Pancreas (tissue), 10 donors: Measurements from ENCODE around the gene KIF21B. TPM values are rescaled to one million over a fixed set of nuclear protein-coding genes. Genes with fewer than 3 reads are reported as not detected.
A peak's percentile ranks its signal among the peaks of the same experiment; 100 is the strongest.

Experiments used
- ATAC-seq, 4 donors: fragments of 200-7000 bp; cut with Tn5 transposase; one replicate each; pipeline versions ENCODE4 v1.8.0 to v1.9.1; 2020; ENCODE audit warnings: mild to moderate bottlenecking in 4 of 4, moderate library complexity in 4 of 4
- DNase-seq, 6 donors: peaks; one replicate each; pipeline ENCODE4 v3.0.0-alpha.2; 2020
- FAIRE-seq: peaks from 2 replicates; lab custom pipeline; 2012; peaks lifted over from hg19 to GRCh38; lab: Jason Lieb, UNC
- H3K27ac ChIP-seq, 4 donors: fragments of 200-600 bp; sonication (generic); 1 replicate in 3 of 4; 2 replicates in 1 of 4; pipeline versions ENCODE4 v1.5.0 to v1.8.0; 2020
- H3K27me3 ChIP-seq, 4 donors: fragments of 200-600 bp; one replicate each; pipeline ENCODE4 v1.8.0; 2021
- H3K36me3 ChIP-seq, 3 donors: fragments of 200-600 bp; sonication (generic) in 1 of 3; one replicate each; pipeline versions ENCODE4 v1.5.0 to v1.8.0; 2020 to 2021
- H3K4me1 ChIP-seq, 3 donors: fragments of 200-600 bp; one replicate each; pipeline ENCODE4 v1.8.0; 2021
- H3K4me3 ChIP-seq, 4 donors: fragments of 200-600 bp; sonication (generic) in 2 of 4; one replicate each; pipeline versions ENCODE4 v1.5.0 to v1.8.0; 2020 to 2021
- H3K9me3 ChIP-seq, 4 donors: fragments of 200-600 bp; one replicate each; pipeline ENCODE4 v1.8.0; 2021
- CTCF ChIP-seq, 4 donors: fragments of 200-600 bp; sonication (generic) in 3 of 4; IDR thresholded peaks; one replicate each; pipeline versions ENCODE4 v1.5.0 to v1.8.0; 2021; ENCODE audit warnings: antibody characterized with exemption in 4 of 4
- WGBS, 2 donors: extraction: QIAGEN DNeasy Blood & Tissue Kit; methylation state at CpG; one replicate each; pipeline ENCODE4 v1.1.7; 2013; 5-methylcytosine and 5-hydroxymethylcytosine counted together
- intact Hi-C, 3 donors: fragments of 100-400 bp; cut with DNase I; formaldehyde crosslinking; loops; one replicate each; pipeline versions ENCODE4 v1.11.1 to v1.14.2; 2022
- polyA plus RNA-seq, 2 donors: library from polyadenylated mRNA; stranded (reverse); fragments of 200-250 nt; gene quantifications; one replicate each; pipeline ENCODE4 v1.2.3, GENCODE V29; 2013
- total RNA-seq, 6 donors: library from RNA; stranded (reverse); fragmentation: NEBNext Ultra II Directional in 4 of 6; extraction: Animal tissue kit (Norgen Biotek cat#: 25700) in 4 of 6; gene quantifications; one replicate each; pipeline versions ENCODE4 v1.2.1 to v1.2.4, GENCODE V29; 2021 to 2023
- donor health status: healthy with polysubstance abuse.
- donor health status: DM: no; HTN: no; CAD: no; lungs with moderate emphysema.
- donor health status: DM: no; HTN: no; CAD: no.
- donor health status: control.
- donor health status: control.
- donor health status: Bipolar disorder and iron deficiency.
- donor health status: DM: yes; HTN: yes; CAD: no.
- donor health status: DM: no; HTN: no; CAD: no.
- donor health status: DM: no; HTN: no; CAD: no.
- donor health status: DM: yes; HTN: yes; CAD: no.

The KIF21B gene
- total and polyA plus RNA-seq, 8 donors, result 0.51 to 2.5 (median 0.93) TPM

DNA sequence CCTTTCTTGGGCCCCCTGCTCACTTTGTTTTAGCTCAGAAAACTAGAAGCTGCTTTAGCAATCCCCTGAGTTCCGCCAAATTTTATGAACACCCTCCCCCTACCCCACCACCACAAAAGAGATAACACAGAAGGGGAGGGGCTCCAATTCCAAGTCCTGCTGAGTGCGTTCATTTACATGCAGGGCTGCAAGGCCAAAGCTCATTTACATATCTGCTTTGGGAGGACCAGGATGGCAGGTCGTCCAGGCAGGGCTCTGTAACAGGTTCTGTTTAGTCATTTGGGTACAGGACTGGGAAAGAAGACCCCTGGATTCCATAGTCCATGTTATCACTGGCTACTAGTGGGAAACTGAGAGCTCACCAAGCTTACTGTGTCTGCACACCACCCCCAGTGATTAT is 35.9 kb upstream of the KIF21B start:
- DNase-seq (no peak), ATAC-seq (no peak), FAIRE-seq (no peak)
- H3K27me3 ChIP-seq, result no peaks in the 10 kb centered on the region
- intact Hi-C loops, result no loop called here
- H3K4me3 ChIP-seq, result no peak overlapping the region
- no peaks in the 10 kb centered on the region for H3K36me3 ChIP-seq
- TF ChIP-seq CTCF (IDR thresholded peaks at IDR 0.05), result no peak
- no peak overlapping the region for H3K27ac ChIP-seq
- no peaks in the 10 kb centered on the region for H3K9me3 ChIP-seq
- H3K4me1 ChIP-seq, result peaks cover 0 to 3% (median 0%) of the 10 kb centered on the region in 3 donors
- WGBS, 2 donors, result 85 to 89% methylated on average over 3 of the region's 3 CpGs

- no peaks in the 10 kb centered on the region for H3K36me3 ChIP-seq
- peak in 1 of 4 donors; percentile 63 for ATAC-seq
- H3K4me3 ChIP-seq, result no peak overlapping the region
- no peak for FAIRE-seq
- intact Hi-C loops, result no loop called here
- no peak for TF ChIP-seq CTCF (IDR thresholded peaks at IDR 0.05)
- no peaks in the 10 kb centered on the region for H3K27me3 ChIP-seq
- no peak overlapping the region for H3K27ac ChIP-seq
- peaks cover 0 to 3% (median 0%) of the 10 kb centered on the region in 3 donors for H3K4me1 ChIP-seq
- 81 to 83% methylated on average over 10 of the region's 10 CpGs for WGBS, 2 donors
- no peaks in the 10 kb centered on the region for H3K9me3 ChIP-seq
- DNase-seq, result peak in 1 of 6 donors; percentile 51
These were observed 30.6 kb upstream of the KIF21B start for GRCh38 chr1:201054091-201054543.

DNA sequence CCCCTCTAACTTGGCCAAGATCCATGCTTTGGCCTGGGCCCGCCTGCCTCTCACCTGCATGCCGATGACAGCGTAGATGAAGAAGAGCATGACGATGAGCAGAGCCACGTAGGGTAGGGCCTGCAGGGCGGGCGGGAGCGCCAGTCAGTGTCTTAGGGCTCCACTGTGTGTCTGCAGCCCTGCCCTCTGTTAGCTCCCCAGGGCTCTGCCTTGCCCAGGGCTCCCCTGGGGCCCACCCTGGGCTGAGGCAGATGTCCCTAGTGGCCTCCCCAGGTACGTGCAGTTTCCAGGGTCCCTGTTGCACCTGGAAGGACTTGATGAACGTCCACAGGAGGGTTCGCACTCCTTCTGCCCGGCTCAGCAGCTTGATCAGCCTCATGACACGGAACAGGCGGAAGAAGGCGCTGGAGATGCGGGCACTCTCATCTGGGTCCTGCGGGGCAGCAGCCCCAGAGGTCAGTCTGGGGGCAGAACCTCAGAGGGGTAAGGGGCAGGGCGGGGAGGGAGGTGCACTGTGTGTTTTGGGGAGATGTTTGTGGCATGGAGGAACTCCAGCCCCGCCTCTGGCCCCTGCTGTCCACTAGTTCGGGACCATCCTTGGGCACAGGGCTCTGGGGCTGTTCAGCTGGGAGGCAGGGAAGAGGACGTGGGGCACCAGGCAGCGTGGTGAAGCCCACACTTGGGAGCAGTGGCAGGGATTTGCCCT is 29.8 kb upstream of the KIF21B start:
- Histone ChIP-seq H3K27ac (no peak overlapping the region), H3K4me1 (peaks cover 0 to 3% (median 0%) of the 10 kb centered on the region in 3 donors), H3K9me3 (no peaks in the 10 kb centered on the region), H3K4me3 (no peak overlapping the region), H3K36me3 (no peaks in the 10 kb centered on the region), H3K27me3 (no peaks in the 10 kb centered on the region)
- TF ChIP-seq CTCF (IDR thresholded peaks at IDR 0.05), result no peak
- WGBS, 2 donors, result 89 to 91% methylated on average over 22 of the region's 22 CpGs
- no peak for ATAC-seq
- FAIRE-seq, result no peak
- intact Hi-C loops, result no loop called here
- DNase-seq, result peak in 1 of 6 donors; percentile 56

GRCh38 chr1:201051399-201051798 is 27.9 kb upstream of the KIF21B start:
- FAIRE-seq, result no peak

More at GRCh38 chr1:201051399-201051798, 27.9 kb upstream of the KIF21B start:
- no peaks in the 10 kb centered on the region for H3K36me3 ChIP-seq
- no peaks in the 10 kb centered on the region for H3K27me3 ChIP-seq
- TF ChIP-seq CTCF (IDR thresholded peaks at IDR 0.05), result no peak
- no peak for DNase-seq
- H3K9me3 ChIP-seq, result no peaks in the 10 kb centered on the region
- intact Hi-C loops, result no loop called here
- H3K4me1 ChIP-seq, result peaks cover 0 to 3% (median 0%) of the 10 kb centered on the region in 3 donors
- H3K4me3 ChIP-seq, result no peak overlapping the region
- H3K27ac ChIP-seq, result no peak overlapping the region
- no peak for ATAC-seq
- 79 to 85% methylated on average over 2 of the region's 2 CpGs for WGBS, 2 donors
